Muscle of arm (tissue), 12 donors: ENCODE measurements around the gene PCYOX1L. TPM values are rescaled to one million over a fixed set of nuclear protein-coding genes. Genes with fewer than 3 reads are reported as not detected.

ENCODE experiments used
- DNase-seq: peaks from one replicate; pipeline ENCODE4 v3.0.0-alpha.2; 2013
- polyA plus RNA-seq, 12 donors: library from polyadenylated mRNA; unstranded; fragments of 120-200 nt; gene quantifications; one replicate each; pipeline ENCODE4 v1.2.1, GENCODE V29; 2013; ENCODE audit not compliant: insufficient read length in 12 of 12

The PCYOX1L gene
- polyA plus RNA-seq, 12 donors, result 6.5 to 17.0 (median 9.8) TPM; not detected in 1

- DNase-seq, result no peak
These were observed 61.2 kb downstream of the PCYOX1L start for GRCh38 chr5:149418910-149419531.

Other genes with a start within 250 kb of the PCYOX1L start
- 100 to 1,000 TPM in 4 of 12 donors, 10 to 100 TPM in 7, not detected in 1; 70.7 to 148 (median 91.1) TPM for gene ABLIM3, start 216.6 kb upstream of the PCYOX1L start, polyA plus RNA-seq
- 100 to 1,000 TPM in 5 of 12 donors, 10 to 100 TPM in 6, not detected in 1; 52.1 to 115 (median 90.6) TPM for gene AFAP1L1, start 86.2 kb upstream of the PCYOX1L start, polyA plus RNA-seq
- 10 to 100 TPM in 11 of 12 donors, not detected in 1; 12.8 to 29.4 (median 18.6) TPM for gene GRPEL2, start 12.5 kb upstream of the PCYOX1L start, polyA plus RNA-seq
- gene IL17B, start 21.2 kb downstream of the PCYOX1L start, polyA plus RNA-seq, result 100 to 1,000 TPM in 10 of 12 donors, 10 to 100 TPM in 1, not detected in 1; 98.8 to 260 (median 211) TPM
- 100 to 1,000 TPM in 11 of 12 donors, not detected in 1; 124 to 206 (median 156) TPM for gene CSNK1A1, start 193.4 kb downstream of the PCYOX1L start, polyA plus RNA-seq
- 1 to 10 TPM in 10 of 12 donors, not detected in 2; 2.7 to 7.7 (median 4.5) TPM for gene ARHGEF37, start 223.5 kb downstream of the PCYOX1L start, polyA plus RNA-seq